Activated CD8-positive, alpha-beta T cell treated with anti-CD3 and anti-CD28 coated beads, Interleukin-2, amount 10 ng/mL, durations not matched to agents 7 days and 5 days (primary cell): ENCODE data around the gene PDZK1IP1. TPM values are rescaled to one million over a fixed set of nuclear protein-coding genes. Genes with fewer than 3 reads are reported as not detected.

ENCODE experiments used
- ATAC-seq: fragments of 150-1000 bp; cut with Tn5 transposase; one replicate; pipeline ENCODE4 v1.10.0; 2021; ENCODE audit warnings: moderate library complexity
- CTCF ChIA-PET: fragments of 350-600 bp; sonication (Branson Sonifier 250); formaldehyde crosslinking; loops from one replicate; lab custom pipeline; 2021; ENCODE audit warnings: antibody characterized with exemption; lab: Charles Lee
- POLR2A ChIA-PET: fragments of 350-600 bp; sonication (Branson Sonifier 250); formaldehyde crosslinking; loops from one replicate; lab custom pipeline; 2021; ENCODE audit warnings: antibody characterized with exemption; lab: Charles Lee
- DNase-seq: peaks from one replicate; pipeline ENCODE4 v3.0.0-alpha.2; 2020
- H3K27ac Mint-ChIP-seq: one replicate; pipeline ENCODE4 v1.8.0; 2021; ENCODE audit warnings: mild to moderate bottlenecking, mixed read lengths
- H3K27me3 Mint-ChIP-seq: one replicate; pipeline ENCODE4 v1.8.0; 2021; ENCODE audit warnings: low read depth, mixed read lengths
- H3K36me3 Mint-ChIP-seq: one replicate; pipeline ENCODE4 v1.8.0; 2021; ENCODE audit warnings: low read depth, mixed read lengths
- H3K4me1 Mint-ChIP-seq: one replicate; pipeline ENCODE4 v1.8.0; 2021; ENCODE audit warnings: low read depth, mixed read lengths
- H3K4me3 Mint-ChIP-seq: one replicate; pipeline ENCODE4 v1.8.0; 2021; ENCODE audit warnings: mild to moderate bottlenecking, mixed read lengths
- H3K9me3 Mint-ChIP-seq: one replicate; pipeline ENCODE4 v1.8.0; 2022; ENCODE audit warnings: mixed read lengths; ENCODE audit not compliant: insufficient read depth
- total RNA-seq, 2 experiments: library from RNA; stranded (reverse); gene quantifications; one replicate each; pipeline ENCODE4 v1.2.3, GENCODE V29; 2021

PDZK1IP1 gene
- total RNA-seq, 2 experiments from 2014 or later: not detected

GRCh38 chr1:47192458-47193384 lies 2.9 kb upstream of the PDZK1IP1 start:
- ATAC-seq: peak; percentile 77
- Mint-ChIP-seq H3K27ac (no peak overlapping the region), H3K4me3 (no peak overlapping the region), H3K27me3 (peaks cover 3% of the 10 kb centered on the region), H3K4me1 (no peaks in the 10 kb centered on the region), H3K9me3 (no peaks in the 10 kb centered on the region), H3K36me3 (no peaks in the 10 kb centered on the region)
- CTCF ChIA-PET: interaction anchor here (0.6 to 4.7 kb wide), 21 partner anchors 9 to 1536 kb away, joined by 3 to 70 read pairs (median 4); partner anchors contain the start of gene STIL
- peak; percentile 75 for DNase-seq
- POLR2A ChIA-PET: no interaction called here

- POLR2A ChIA-PET: no interaction called here
- Mint-ChIP-seq H3K4me1 (no peaks in the 10 kb centered on the region), H3K9me3 (no peaks in the 10 kb centered on the region), H3K4me3 (no peak overlapping the region), H3K36me3 (no peaks in the 10 kb centered on the region), H3K27me3 (peaks cover 3% of the 10 kb centered on the region), H3K27ac (no peak overlapping the region)
- CTCF ChIA-PET: interaction anchor here (0.8 to 4.7 kb wide), 12 partner anchors 9 to 534 kb away, joined by 3 to 70 read pairs (median 6); partner anchors contain the start of gene STIL
- ATAC-seq (no peak), DNase-seq (no peak)
Observed at GRCh38 chr1:47191940-47192457, 2.2 kb upstream of the PDZK1IP1 start.

- Mint-ChIP-seq H3K9me3 (no peaks in the 10 kb centered on the region), H3K4me3 (no peak overlapping the region), H3K27ac (no peak overlapping the region), H3K36me3 (no peaks in the 10 kb centered on the region), H3K27me3 (peaks cover 3% of the 10 kb centered on the region), H3K4me1 (no peaks in the 10 kb centered on the region)
- DNase-seq: no peak
- CTCF ChIA-PET: interaction anchor here (0.6 to 3.7 kb wide), 3 partner anchors 12 to 72 kb away, joined by 3 to 26 read pairs (median 9); no protein-coding TSS in a partner anchor
- POLR2A ChIA-PET: no interaction called here
- no peak for ATAC-seq
Observed at GRCh38 chr1:47190857-47191256, 1.0 kb upstream of the PDZK1IP1 start.

GRCh38 chr1:47190509-47190855 lies 646 bp upstream of the PDZK1IP1 start:
- DNase-seq: no peak
- peaks cover 3% of the 10 kb centered on the region for H3K27me3 Mint-ChIP-seq
- no peaks in the 10 kb centered on the region for H3K9me3 Mint-ChIP-seq
- no peak for ATAC-seq
- ChIA-PET POLR2A (no interaction called here), CTCF (interaction anchor here (0.6 to 3.7 kb wide), 3 partner anchors 12 to 72 kb away, joined by 3 to 26 read pairs (median 9); no protein-coding TSS in a partner anchor)
- H3K4me3 Mint-ChIP-seq: no peak overlapping the region
- H3K27ac Mint-ChIP-seq: no peak overlapping the region
- H3K4me1 Mint-ChIP-seq: no peaks in the 10 kb centered on the region
- no peaks in the 10 kb centered on the region for H3K36me3 Mint-ChIP-seq

GRCh38 chr1:47188791-47189785 lies 748 bp downstream of the PDZK1IP1 start:
- ATAC-seq (no peak), DNase-seq (peak; percentile 16)
- H3K4me3 Mint-ChIP-seq: no peak overlapping the region
- H3K36me3 Mint-ChIP-seq: no peaks in the 10 kb centered on the region
- no peaks in the 10 kb centered on the region for H3K9me3 Mint-ChIP-seq
- ChIA-PET CTCF (interaction anchor here (0.7 to 3.7 kb wide), 3 partner anchors 10 to 248 kb away, joined by 3 to 26 read pairs (median 9); no protein-coding TSS in a partner anchor), POLR2A (no interaction called here)
- H3K27me3 Mint-ChIP-seq: peaks cover 3% of the 10 kb centered on the region
- H3K4me1 Mint-ChIP-seq: no peaks in the 10 kb centered on the region
- H3K27ac Mint-ChIP-seq: no peak overlapping the region

GRCh38 chr1:47187926-47188250 lies 1.9 kb downstream of the PDZK1IP1 start:
- DNase-seq: peak; percentile 16

GRCh38 chr1:47187231-47187925 lies 2.5 kb downstream of the PDZK1IP1 start:
- no peak overlapping the region for H3K4me3 Mint-ChIP-seq
- POLR2A ChIA-PET: no interaction called here

More at GRCh38 chr1:47187926-47188250, 1.9 kb downstream of the PDZK1IP1 start:
- Mint-ChIP-seq H3K27me3 (no peaks in the 10 kb centered on the region), H3K27ac (no peak overlapping the region), H3K9me3 (no peaks in the 10 kb centered on the region), H3K4me1 (no peaks in the 10 kb centered on the region), H3K36me3 (no peaks in the 10 kb centered on the region), H3K4me3 (no peak overlapping the region)
- ChIA-PET CTCF (interaction anchor here (0.8 to 3.7 kb wide), 3 partner anchors 9 to 76 kb away, joined by 3 to 26 read pairs (median 3); no protein-coding TSS in a partner anchor), POLR2A (no interaction called here)
- ATAC-seq: no peak

GRCh38 chr1:47186267-47187185 lies 3.3 kb downstream of the PDZK1IP1 start:
- no peak for ATAC-seq
- POLR2A ChIA-PET: no interaction called here
- CTCF ChIA-PET: no interaction called here
- Mint-ChIP-seq H3K9me3 (no peaks in the 10 kb centered on the region), H3K4me3 (no peak overlapping the region), H3K27me3 (no peaks in the 10 kb centered on the region), H3K4me1 (no peaks in the 10 kb centered on the region), H3K27ac (no peak overlapping the region), H3K36me3 (no peaks in the 10 kb centered on the region)
- DNase-seq: peak; percentile 9

More at GRCh38 chr1:47187231-47187925, 2.5 kb downstream of the PDZK1IP1 start:
- Mint-ChIP-seq H3K27me3 (no peaks in the 10 kb centered on the region), H3K9me3 (no peaks in the 10 kb centered on the region), H3K4me1 (no peaks in the 10 kb centered on the region), H3K36me3 (no peaks in the 10 kb centered on the region), H3K27ac (no peak overlapping the region)
- ATAC-seq (no peak), DNase-seq (peak; percentile 13)
- CTCF ChIA-PET: interaction anchor here (0.8 to 3.7 kb wide), 3 partner anchors 8 to 76 kb away, joined by 3 to 26 read pairs (median 3); no protein-coding TSS in a partner anchor

- ChIA-PET CTCF (interaction anchor here (1.2 to 3.8 kb wide), 2 partner anchors 7 to 10 kb away, joined by 4 to 19 read pairs; no protein-coding TSS in a partner anchor), POLR2A (no interaction called here)
- no peak overlapping the region for H3K4me3 Mint-ChIP-seq
- peaks cover 8% of the 10 kb centered on the region for H3K27me3 Mint-ChIP-seq
- H3K4me1 Mint-ChIP-seq: no peaks in the 10 kb centered on the region
- no peaks in the 10 kb centered on the region for H3K9me3 Mint-ChIP-seq
- H3K36me3 Mint-ChIP-seq: no peaks in the 10 kb centered on the region
- no peak overlapping the region for H3K27ac Mint-ChIP-seq
- DNase-seq (no peak), ATAC-seq (no peak)
Observed at GRCh38 chr1:47184822-47185677, 4.8 kb downstream of the PDZK1IP1 start.
